Rectal smooth muscle tissue (tissue), 1 donor: Measurements from ENCODE around the gene TMEM26.

Source experiments
- H3K27ac ChIP-seq: one replicate; pipeline ENCODE4 v1.7.0; 2013; ENCODE audit warnings: low read depth, low read length, inconsistent platforms
- H3K27me3 ChIP-seq: one replicate; pipeline ENCODE4 v1.7.0; 2013; ENCODE audit warnings: low read length; ENCODE audit not compliant: control insufficient read depth, insufficient read depth
- H3K36me3 ChIP-seq: one replicate; pipeline ENCODE4 v1.7.0; 2013; ENCODE audit warnings: low read length; ENCODE audit not compliant: control insufficient read depth, insufficient read depth
- H3K4me1 ChIP-seq: one replicate; pipeline ENCODE4 v1.7.0; 2013; ENCODE audit warnings: low read length; ENCODE audit not compliant: control insufficient read depth, insufficient read depth
- H3K4me3 ChIP-seq: one replicate; pipeline ENCODE4 v1.7.0; 2013; ENCODE audit warnings: low read length
- H3K9ac ChIP-seq: one replicate; pipeline ENCODE4 v1.7.0; 2013; ENCODE audit warnings: low read length

TMEM26 gene

DNA sequence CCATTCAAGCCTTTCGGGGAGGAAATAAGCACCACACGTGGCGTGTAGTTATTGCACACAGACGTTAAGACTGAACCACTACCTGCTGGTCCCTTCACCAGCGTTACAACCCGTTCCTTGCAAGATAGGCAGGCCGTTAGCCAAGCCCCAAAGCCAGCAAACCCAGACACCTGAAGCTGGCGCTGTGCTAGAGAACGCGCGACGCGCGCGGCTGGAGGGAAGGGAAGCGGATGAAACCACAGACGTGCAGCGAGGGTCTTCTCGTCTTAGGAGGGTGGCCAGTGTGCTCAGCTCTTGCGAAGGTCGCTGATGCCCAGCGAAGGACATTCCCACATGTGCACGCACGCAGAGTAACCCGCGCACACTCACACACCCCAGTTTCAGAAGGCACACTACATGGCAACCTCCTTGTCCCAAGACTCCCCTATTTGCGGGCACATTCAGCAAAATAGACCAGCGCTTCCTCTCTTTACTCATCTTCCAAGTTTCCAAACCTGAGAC lies 980 bp downstream of the TMEM26 start:
- peaks cover 6% of the 10 kb centered on the region for H3K27me3 ChIP-seq
- H3K9ac ChIP-seq, result no peak overlapping the region
- no peaks in the 10 kb centered on the region for H3K36me3 ChIP-seq
- no peaks in the 10 kb centered on the region for H3K4me1 ChIP-seq
- H3K27ac ChIP-seq, result no peak overlapping the region
- peak overlapping the region; percentile 80 for H3K4me3 ChIP-seq

DNA sequence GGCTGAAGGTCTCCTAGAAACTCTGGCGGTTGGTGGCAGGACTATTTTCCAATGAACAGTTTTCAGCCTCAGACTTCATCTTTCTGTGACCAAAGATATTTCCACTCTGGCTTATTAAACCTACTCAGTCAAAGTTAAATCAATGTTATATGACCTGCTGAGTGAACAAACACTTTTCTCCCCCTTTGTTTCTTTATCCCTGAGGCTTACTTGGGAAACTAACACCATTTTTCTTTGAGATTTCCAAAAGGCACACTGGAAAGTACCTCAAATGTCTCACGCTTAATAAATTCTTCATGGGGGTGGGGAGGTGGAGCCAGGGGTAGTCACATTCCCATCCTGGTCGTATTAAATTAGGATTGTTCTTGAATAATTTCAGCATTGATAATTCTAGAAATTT lies 1.8 kb downstream of the TMEM26 start:
- peaks cover 6% of the 10 kb centered on the region for H3K27me3 ChIP-seq
- H3K27ac ChIP-seq, result no peak overlapping the region
- no peak overlapping the region for H3K9ac ChIP-seq
- no peaks in the 10 kb centered on the region for H3K36me3 ChIP-seq
- no peaks in the 10 kb centered on the region for H3K4me1 ChIP-seq
- no peak overlapping the region for H3K4me3 ChIP-seq

DNA sequence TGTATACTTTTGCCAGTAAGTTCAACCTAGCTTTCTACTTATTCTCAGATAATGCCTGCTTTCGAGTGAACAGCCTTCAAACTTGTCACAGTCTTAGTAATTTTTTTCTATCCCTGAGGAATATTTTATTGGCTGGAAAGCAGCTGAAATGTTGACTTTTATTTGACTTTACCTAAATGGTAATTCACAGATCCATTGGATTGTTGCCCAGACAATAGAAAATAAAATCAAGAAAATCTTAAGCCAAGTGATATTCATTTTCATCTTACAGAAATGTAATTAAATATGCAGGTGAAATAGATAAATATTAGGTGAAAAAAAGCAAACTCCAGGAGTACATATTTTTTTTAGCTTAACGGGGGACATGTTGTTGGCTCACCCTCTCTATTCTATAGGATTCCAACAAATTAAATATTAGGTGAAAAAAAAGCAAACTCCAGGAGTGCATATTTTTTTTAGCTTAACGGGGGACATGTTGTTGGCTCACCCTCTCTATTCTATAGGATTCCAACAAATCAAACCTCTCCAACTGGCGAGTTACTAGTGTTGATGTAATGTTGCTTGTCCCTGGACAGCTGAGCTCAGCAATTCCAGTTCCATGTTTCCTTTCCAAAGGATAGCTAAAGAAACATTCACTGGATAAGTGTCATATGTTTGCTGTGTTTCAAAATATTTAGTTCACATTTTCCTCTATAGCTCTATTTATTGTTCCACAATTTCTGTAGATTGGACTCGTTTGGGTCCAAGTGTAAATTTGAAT lies 4.2 kb downstream of the TMEM26 start:
- Histone ChIP-seq H3K4me1 (no peaks in the 10 kb centered on the region), H3K9ac (no peak overlapping the region), H3K27ac (no peak overlapping the region), H3K4me3 (no peak overlapping the region), H3K27me3 (peaks cover 6% of the 10 kb centered on the region), H3K36me3 (no peaks in the 10 kb centered on the region)

DNA sequence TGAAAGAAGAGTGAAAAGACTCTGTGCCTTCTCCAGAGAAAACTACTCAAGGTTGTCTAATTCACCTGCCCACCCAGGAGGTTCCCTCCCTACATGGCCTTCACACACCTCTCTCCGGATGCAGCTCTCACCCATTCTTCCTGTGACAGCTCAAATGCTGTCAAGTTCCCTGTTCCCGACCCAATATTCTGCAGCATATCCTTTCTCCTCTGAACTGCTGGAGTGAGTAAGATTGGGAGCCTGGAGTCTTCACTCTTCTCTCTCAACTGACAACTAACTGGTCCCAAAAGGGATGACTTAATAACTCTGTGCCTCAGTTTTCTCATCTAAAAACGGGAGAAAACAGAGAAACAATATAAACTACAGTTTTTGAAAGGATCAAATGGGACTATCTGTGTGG lies 5.1 kb downstream of the TMEM26 start:
- H3K9ac ChIP-seq, result no peak overlapping the region
- peaks cover 2% of the 10 kb centered on the region for H3K27me3 ChIP-seq
- no peaks in the 10 kb centered on the region for H3K36me3 ChIP-seq
- H3K4me1 ChIP-seq, result no peaks in the 10 kb centered on the region
- H3K27ac ChIP-seq, result no peak overlapping the region
- no peak overlapping the region for H3K4me3 ChIP-seq

DNA sequence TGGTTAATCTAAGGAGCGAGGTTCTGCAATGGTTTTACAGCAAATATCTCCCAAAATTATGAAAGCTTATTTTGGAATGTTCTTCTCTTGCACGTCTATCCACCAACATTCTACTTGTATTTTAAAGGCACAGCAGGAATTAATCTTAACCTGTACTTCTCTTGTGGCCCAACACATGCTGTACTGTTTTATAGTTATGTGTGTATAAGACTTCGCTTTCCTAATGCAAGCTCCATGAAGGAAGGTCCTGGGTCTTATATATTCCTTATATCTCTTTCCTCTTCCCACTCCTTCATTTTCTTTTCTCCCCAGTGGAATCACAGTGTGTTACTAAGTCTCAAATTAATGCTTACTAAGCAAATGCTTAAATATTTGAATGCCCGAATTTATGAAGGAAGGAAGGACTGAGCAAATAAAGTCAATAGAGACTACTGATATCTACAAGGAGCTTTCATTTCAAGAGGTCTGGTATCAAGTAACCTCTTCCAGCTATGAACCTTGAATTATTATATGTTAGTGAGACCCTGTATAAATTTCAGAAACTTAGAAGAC lies 14.0 kb downstream of the TMEM26 start:
- Histone ChIP-seq H3K27ac (no peak overlapping the region), H3K4me1 (no peaks in the 10 kb centered on the region), H3K36me3 (no peaks in the 10 kb centered on the region), H3K9ac (no peak overlapping the region), H3K27me3 (no peaks in the 10 kb centered on the region), H3K4me3 (no peak overlapping the region)

DNA sequence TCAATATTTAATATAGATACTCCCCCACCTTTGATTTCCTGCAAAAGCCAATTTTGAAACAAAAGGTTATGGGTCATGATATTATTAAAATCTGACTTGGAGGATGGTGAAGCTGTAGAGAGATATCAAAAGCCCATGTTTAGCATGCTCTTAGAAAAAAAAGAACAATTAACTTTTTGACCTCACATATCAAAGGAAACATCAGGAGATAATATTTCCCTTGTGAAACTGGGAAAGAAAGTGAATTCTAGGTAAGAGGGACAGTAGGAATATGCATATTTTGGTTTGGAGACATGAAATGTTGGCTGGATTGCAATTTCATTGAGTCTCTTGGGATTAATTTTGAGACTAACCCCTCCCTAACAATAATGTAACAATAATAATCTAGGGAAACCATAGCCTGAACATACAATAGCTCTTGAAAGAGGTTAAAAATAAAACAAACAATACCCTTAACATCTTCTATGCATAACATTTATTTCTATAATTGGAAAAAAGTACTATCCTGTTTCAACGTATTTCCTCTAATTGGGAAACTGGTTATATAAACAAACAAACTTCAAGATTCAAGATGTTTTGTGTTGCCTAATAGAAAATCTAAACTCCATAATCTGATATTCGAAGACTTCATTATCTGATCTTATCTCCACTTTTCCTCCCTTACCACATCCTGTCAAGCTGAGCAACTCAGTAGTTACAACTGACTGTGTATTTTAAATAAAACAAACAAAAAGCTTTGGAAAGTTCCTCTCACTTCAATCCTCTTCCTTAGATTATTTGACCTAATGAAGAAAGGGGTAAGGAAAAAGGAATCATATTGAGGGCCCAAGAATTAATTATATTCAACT lies 14.8 kb downstream of the TMEM26 start:
- Histone ChIP-seq H3K9ac (no peak overlapping the region), H3K27ac (no peak overlapping the region), H3K4me1 (no peaks in the 10 kb centered on the region), H3K27me3 (no peaks in the 10 kb centered on the region), H3K4me3 (no peak overlapping the region), H3K36me3 (no peaks in the 10 kb centered on the region)

DNA sequence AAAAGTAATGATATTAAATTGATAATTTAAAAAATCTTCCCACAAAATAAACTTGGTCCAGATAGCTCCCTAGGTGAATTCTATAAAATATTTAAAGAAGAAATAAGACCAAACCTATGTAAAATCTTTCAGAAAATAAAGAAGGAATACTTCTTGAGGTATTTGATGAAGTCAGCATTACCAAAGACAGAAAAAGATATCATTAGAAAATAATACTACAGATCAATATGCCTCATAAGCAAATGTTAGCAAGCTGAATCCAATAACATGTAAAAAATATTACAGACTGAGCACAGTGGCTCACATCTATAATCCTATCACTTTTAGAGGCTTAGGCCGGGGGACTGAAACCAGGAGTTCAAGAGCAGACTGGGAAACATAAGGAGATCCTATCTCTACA lies 30.0 kb downstream of the TMEM26 start:
- Histone ChIP-seq H3K9ac (no peak overlapping the region), H3K4me1 (no peaks in the 10 kb centered on the region), H3K36me3 (peaks cover 2% of the 10 kb centered on the region), H3K4me3 (no peak overlapping the region), H3K27me3 (no peaks in the 10 kb centered on the region), H3K27ac (no peak overlapping the region)

DNA sequence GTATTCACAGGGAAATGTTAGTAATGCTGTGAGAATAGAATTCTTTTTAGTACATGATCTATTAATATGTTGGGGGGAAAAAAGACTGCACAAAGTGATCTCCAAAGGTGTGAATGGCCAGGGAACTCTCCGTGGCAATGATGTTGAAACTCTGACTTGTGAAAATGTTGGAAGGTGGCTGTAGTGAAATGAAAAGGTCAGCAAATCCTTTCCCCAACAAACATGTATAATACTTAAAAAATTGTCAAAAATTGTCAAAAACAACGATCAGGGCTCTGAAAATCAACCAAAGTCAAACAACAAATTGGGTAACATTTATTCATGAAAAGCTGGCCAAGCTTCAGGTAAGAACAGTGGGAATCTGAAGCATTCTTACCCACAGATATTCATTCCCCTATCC lies 35.5 kb downstream of the TMEM26 start:
- Histone ChIP-seq H3K4me3 (no peak overlapping the region), H3K4me1 (no peaks in the 10 kb centered on the region), H3K36me3 (peaks cover 2% of the 10 kb centered on the region), H3K27me3 (no peaks in the 10 kb centered on the region), H3K27ac (no peak overlapping the region), H3K9ac (no peak overlapping the region)

DNA sequence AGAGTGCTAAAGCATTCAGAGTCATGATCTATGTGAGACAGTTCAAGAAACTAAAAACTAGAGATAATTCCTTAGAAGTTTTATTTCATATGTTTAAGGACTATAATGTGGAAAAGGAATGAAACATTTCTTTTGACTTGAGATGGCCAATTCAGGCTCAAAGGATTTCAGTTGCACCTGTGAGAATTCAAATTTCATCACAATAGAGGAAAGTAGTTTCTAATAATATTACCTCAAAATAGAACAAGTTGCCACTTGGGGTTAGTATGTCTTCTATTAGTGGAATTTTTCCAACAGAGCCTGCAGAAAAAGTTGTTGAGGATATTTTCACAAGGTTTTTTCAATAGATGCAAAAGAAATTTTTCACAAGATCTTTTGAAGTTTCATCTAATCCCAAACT lies 37.4 kb downstream of the TMEM26 start:
- no peaks in the 10 kb centered on the region for H3K4me1 ChIP-seq
- H3K9ac ChIP-seq, result no peak overlapping the region
- H3K27me3 ChIP-seq, result no peaks in the 10 kb centered on the region
- no peak overlapping the region for H3K27ac ChIP-seq
- peaks cover 2% of the 10 kb centered on the region for H3K36me3 ChIP-seq
- H3K4me3 ChIP-seq, result no peak overlapping the region

DNA sequence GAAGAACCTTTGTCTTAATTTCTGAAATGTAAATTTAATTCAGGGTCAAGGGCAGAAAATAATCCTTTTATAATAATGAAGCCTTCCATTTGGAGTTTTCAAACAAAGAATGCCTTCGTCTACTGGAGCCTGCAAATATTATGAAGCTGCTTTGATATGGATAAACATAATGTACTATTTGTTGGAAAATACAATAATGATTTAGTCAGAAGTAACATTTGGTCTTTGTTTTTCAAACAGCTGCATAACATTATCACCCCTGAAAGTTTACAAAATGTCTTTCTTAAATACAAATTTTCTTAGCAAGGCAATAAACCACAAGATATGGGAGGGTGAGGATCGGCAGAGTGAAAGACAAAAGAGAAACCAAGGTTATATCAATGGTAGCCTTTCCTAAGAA lies 41.5 kb downstream of the TMEM26 start:
- no peaks in the 10 kb centered on the region for H3K36me3 ChIP-seq
- no peaks in the 10 kb centered on the region for H3K4me1 ChIP-seq
- no peaks in the 10 kb centered on the region for H3K27me3 ChIP-seq
- no peak overlapping the region for H3K4me3 ChIP-seq
- H3K9ac ChIP-seq, result no peak overlapping the region
- H3K27ac ChIP-seq, result no peak overlapping the region

DNA sequence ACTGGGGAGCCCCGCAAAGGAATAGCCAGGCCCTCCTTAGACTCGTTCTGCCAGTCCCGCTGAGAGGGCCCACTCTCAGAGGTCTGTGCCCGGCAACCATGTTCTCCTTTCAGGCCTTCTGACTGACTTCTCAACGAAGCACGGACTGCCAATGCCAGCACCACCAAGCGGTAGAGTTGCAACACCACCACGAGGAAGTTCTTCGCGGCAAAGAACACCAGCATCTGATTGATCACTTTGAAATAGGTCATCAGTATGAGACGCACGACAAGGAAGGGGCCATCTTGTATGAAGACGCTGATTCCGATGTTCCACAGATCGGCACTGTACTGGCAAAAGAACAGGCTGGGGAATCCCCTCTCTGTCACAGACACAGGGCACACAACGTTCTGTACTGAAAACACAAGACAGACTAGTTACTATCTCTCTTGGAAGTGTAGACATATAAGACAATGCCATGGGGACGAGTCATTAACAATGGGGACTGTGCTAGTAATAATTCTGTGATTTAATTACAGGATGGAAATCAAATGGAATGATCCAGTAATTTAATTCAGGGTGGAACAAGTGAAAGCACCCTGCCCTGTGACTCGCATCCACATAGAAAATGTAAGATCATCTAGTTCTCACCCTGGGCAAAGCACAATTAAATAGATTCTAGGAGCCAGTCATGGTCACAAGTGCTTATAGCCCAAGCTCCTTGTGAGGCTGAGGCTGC lies 42.7 kb downstream of the TMEM26 start:
- no peak overlapping the region for H3K9ac ChIP-seq
- H3K27ac ChIP-seq, result no peak overlapping the region
- no peak overlapping the region for H3K4me3 ChIP-seq
- H3K4me1 ChIP-seq, result no peaks in the 10 kb centered on the region
- no peaks in the 10 kb centered on the region for H3K27me3 ChIP-seq
- H3K36me3 ChIP-seq, result no peaks in the 10 kb centered on the region

DNA sequence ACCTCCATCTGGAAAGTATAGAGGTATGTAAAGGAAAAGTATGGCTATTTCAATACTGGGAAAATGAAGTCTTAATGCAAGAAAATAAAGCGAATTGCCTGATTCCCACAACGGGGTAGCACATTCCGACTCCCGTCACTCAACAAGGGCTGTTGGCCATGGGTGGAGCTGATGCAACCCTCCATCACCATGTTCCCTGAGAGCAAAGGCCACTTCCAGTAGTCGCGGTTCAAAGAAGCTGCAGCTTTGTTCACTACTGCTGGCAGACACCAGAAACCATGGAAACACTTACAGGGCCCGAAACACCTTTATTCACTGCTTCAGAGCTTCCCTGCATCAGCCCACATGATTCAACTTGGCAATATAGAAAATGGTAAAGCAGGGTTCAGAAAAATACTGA lies 44.0 kb downstream of the TMEM26 start:
- Histone ChIP-seq H3K27me3 (no peaks in the 10 kb centered on the region), H3K36me3 (no peaks in the 10 kb centered on the region), H3K4me3 (no peak overlapping the region), H3K27ac (no peak overlapping the region), H3K4me1 (no peaks in the 10 kb centered on the region), H3K9ac (no peak overlapping the region)
